Trophoblast cell (in vitro differentiated cells and primary cell): ENCODE data around the gene AWAT1.

Experiments
- DNase-seq, 2 donors: peaks; one replicate each; pipeline ENCODE4 v3.0.0-alpha.2; 2016
- H2AFZ ChIP-seq: 2 replicates; pipeline ENCODE4 v1.6.1; 2013; ENCODE audit warnings: low read length, moderate library complexity, mild to moderate bottlenecking; ENCODE audit not compliant: insufficient read depth, poor library complexity
- H2AK5ac ChIP-seq: 2 replicates; pipeline ENCODE4 v1.6.1; 2013; ENCODE audit warnings: mild to moderate bottlenecking, low read length
- H2BK120ac ChIP-seq: 2 replicates; pipeline ENCODE4 v1.6.1; 2013; ENCODE audit warnings: low read length, mild to moderate bottlenecking, moderate library complexity; ENCODE audit not compliant: insufficient read depth, poor library complexity
- H2BK12ac ChIP-seq: 2 replicates; pipeline ENCODE4 v1.6.1; 2013; ENCODE audit warnings: mild to moderate bottlenecking, low read length, moderate library complexity
- H2BK5ac ChIP-seq: 2 replicates; pipeline ENCODE4 v1.6.1; 2013; ENCODE audit warnings: low read length, low read depth, moderate library complexity, mild to moderate bottlenecking; ENCODE audit not compliant: poor library complexity
- H3K14ac ChIP-seq: 2 replicates; pipeline ENCODE4 v1.6.1; 2013; ENCODE audit warnings: mild to moderate bottlenecking, low read length
- H3K18ac ChIP-seq: 2 replicates; pipeline ENCODE4 v1.6.1; 2013; ENCODE audit warnings: mild to moderate bottlenecking, low read length
- H3K23ac ChIP-seq: 2 replicates; pipeline ENCODE4 v1.6.1; 2013; ENCODE audit warnings: low read length
- H3K27ac ChIP-seq: 2 replicates; pipeline ENCODE4 v1.5.1; 2013; ENCODE audit warnings: low read depth, mild to moderate bottlenecking, inconsistent platforms, low read length, moderate library complexity
- H3K27me3 ChIP-seq: 2 replicates; pipeline ENCODE4 v1.6.1; 2013; ENCODE audit warnings: inconsistent platforms, mild to moderate bottlenecking, low read length, moderate library complexity; ENCODE audit not compliant: insufficient read depth
- H3K36me3 ChIP-seq, 2 experiments: 1 replicate in 1 of 2; 2 replicates in 1 of 2; pipeline ENCODE4 v1.6.1; 2013; ENCODE audit warnings: low read length in 2 of 2, mild to moderate bottlenecking in 2 of 2, moderate library complexity in 1 of 2; ENCODE audit not compliant: insufficient read depth in 2 of 2, control insufficient read depth in 1 of 2
- H3K4ac ChIP-seq: 2 replicates; pipeline ENCODE4 v1.6.1; 2013; ENCODE audit warnings: low read depth, mild to moderate bottlenecking, low read length, moderate library complexity
- H3K4me1 ChIP-seq, 2 experiments: 1 replicate in 1 of 2; 2 replicates in 1 of 2; pipeline ENCODE4 v1.6.1; 2013; ENCODE audit warnings: low read length in 2 of 2, mild to moderate bottlenecking in 2 of 2, moderate library complexity in 1 of 2; ENCODE audit not compliant: insufficient read depth in 2 of 2, control insufficient read depth in 1 of 2
- H3K4me2 ChIP-seq: 2 replicates; pipeline ENCODE4 v1.6.1; 2013; ENCODE audit warnings: inconsistent platforms, mild to moderate bottlenecking, low read length, moderate library complexity
- H3K4me3 ChIP-seq: 2 replicates; pipeline ENCODE4 v1.5.1; 2013; ENCODE audit warnings: mild to moderate bottlenecking, low read depth, low read length, inconsistent platforms
- H3K79me1 ChIP-seq: one replicate; pipeline ENCODE4 v1.6.1; 2013; ENCODE audit warnings: low read length
- H3K79me2 ChIP-seq: 2 replicates; pipeline ENCODE4 v1.6.1; 2013; ENCODE audit warnings: low read length, mild to moderate bottlenecking; ENCODE audit not compliant: control insufficient read depth, insufficient read depth, poor library complexity
- H3K9ac ChIP-seq: 2 replicates; pipeline ENCODE4 v1.6.1; 2013; ENCODE audit warnings: mild to moderate bottlenecking, low read length
- H3K9me3 ChIP-seq: 2 replicates; pipeline ENCODE4 v1.6.1; 2013; ENCODE audit warnings: low read depth, mild to moderate bottlenecking, control low read depth, inconsistent platforms, low read length; ENCODE audit not compliant: insufficient read depth
- H4K12ac ChIP-seq: 2 replicates; pipeline ENCODE4 v1.6.1; 2013; ENCODE audit warnings: low read depth, mild to moderate bottlenecking, low read length, moderate library complexity
- H4K8ac ChIP-seq: 2 replicates; pipeline ENCODE4 v1.6.1; 2013; ENCODE audit warnings: low read depth, mild to moderate bottlenecking, low read length, moderate library complexity
- H4K91ac ChIP-seq: one replicate; pipeline ENCODE4 v1.6.1; 2013; ENCODE audit warnings: low read depth, mild to moderate bottlenecking, low read length, moderate library complexity
- WGBS: extraction: QIAGEN DNeasy Blood & Tissue Kit; methylation state at CpG from one replicate; pipeline ENCODE4 v1.1.7; 2013; ENCODE audit warnings: missing lambda C conversion rate; ENCODE audit not compliant: insufficient read length, insufficient coverage; ENCODE audit errors: extremely low coverage; 5-methylcytosine and 5-hydroxymethylcytosine counted together

The AWAT1 gene

DNA sequence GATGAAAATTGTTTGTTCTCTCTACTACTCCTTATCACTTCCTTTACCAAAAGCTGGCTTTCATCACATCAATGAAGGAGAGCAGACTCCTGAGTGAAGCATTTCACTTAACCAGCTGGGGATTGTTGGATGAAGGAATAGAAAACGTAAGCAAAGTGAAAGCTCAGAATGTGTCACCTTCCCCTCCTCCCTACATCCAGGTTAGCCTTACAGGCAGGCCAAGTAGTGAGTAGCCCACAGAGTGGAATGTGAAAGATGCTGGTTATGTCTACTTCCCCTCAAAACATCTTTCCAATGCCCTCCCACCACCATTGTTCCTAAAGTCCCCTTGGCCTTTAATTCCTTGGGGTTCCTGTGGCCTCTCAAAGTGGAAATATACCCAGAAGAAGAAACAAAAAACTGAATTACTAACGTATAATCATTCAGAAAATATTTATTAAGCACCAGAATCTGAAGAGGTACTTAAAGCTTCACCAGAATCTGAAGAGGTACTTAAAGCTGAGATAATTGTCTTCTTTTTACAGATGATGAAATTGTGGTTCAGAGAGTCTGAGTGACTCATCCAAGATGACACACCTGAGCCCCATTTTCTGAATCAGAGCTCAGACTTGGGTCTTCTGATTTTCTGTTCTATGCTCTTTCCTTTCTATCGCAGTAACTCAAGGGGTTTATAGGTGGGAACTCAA lies 19.1 kb downstream of the AWAT1 start:
- Histone ChIP-seq H3K4me2 (no peak overlapping the region), H3K79me2 (no peaks in the 10 kb centered on the region), H3K27me3 (no peaks in the 10 kb centered on the region), H2BK120ac (no peak overlapping the region), H3K23ac (no peak overlapping the region), H3K36me3 (no peaks in the 10 kb centered on the region), H2AK5ac (no peak overlapping the region), H2BK12ac (no peak overlapping the region), H4K91ac (no peak overlapping the region), H3K4me1 (no peaks in the 10 kb centered on the region), H3K4ac (no peak overlapping the region), H4K12ac (no peak overlapping the region), H3K14ac (no peak overlapping the region), H4K8ac (no peak overlapping the region), H3K27ac (no peak overlapping the region), H2BK5ac (no peak overlapping the region), H2AFZ (no peak overlapping the region), H3K4me3 (no peak overlapping the region), H3K9me3 (no peaks in the 10 kb centered on the region), H3K79me1 (no peaks in the 10 kb centered on the region), H3K9ac (no peak overlapping the region), H3K18ac (no peak overlapping the region)
- WGBS, result no CpG with 5 or more reads among the region's 3 CpGs
- no peak for DNase-seq

DNA sequence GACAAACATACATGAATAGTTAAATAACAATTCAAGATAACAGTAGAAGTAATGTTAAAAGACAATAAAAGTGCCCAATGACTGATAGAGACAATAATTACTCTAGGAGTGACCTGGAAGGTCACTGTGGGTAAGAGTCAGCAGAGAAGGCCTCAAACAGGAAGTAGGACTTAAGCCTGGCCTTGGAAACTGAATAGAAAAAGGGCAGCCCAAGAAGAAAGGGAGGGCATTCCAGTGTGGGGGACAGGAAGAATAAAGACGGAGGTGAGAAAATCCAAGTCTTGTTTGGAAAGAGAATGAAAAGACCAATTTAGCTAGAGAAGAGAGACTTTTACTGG lies 19.6 kb downstream of the AWAT1 start:
- no peak overlapping the region for H2BK5ac ChIP-seq
- H2BK12ac ChIP-seq, result no peak overlapping the region
- no peak overlapping the region for H3K4me2 ChIP-seq
- no peak overlapping the region for H3K14ac ChIP-seq
- no peak overlapping the region for H3K18ac ChIP-seq
- H4K8ac ChIP-seq, result no peak overlapping the region
- no peak overlapping the region for H2AFZ ChIP-seq
- H2BK120ac ChIP-seq, result no peak overlapping the region
- WGBS, result no CpG with 5 or more reads among the region's 1 CpG
- no peak overlapping the region for H3K4ac ChIP-seq
- H2AK5ac ChIP-seq, result no peak overlapping the region
- no peaks in the 10 kb centered on the region for H3K27me3 ChIP-seq
- no peak overlapping the region for H3K4me3 ChIP-seq
- H3K4me1 ChIP-seq, result no peaks in the 10 kb centered on the region
- no peaks in the 10 kb centered on the region for H3K79me2 ChIP-seq
- H3K23ac ChIP-seq, result no peak overlapping the region
- no peak for DNase-seq
- no peaks in the 10 kb centered on the region for H3K9me3 ChIP-seq
- H3K79me1 ChIP-seq, result no peaks in the 10 kb centered on the region
- no peak overlapping the region for H4K91ac ChIP-seq
- H4K12ac ChIP-seq, result no peak overlapping the region
- no peak overlapping the region for H3K27ac ChIP-seq
- no peaks in the 10 kb centered on the region for H3K36me3 ChIP-seq
- H3K9ac ChIP-seq, result no peak overlapping the region

DNA sequence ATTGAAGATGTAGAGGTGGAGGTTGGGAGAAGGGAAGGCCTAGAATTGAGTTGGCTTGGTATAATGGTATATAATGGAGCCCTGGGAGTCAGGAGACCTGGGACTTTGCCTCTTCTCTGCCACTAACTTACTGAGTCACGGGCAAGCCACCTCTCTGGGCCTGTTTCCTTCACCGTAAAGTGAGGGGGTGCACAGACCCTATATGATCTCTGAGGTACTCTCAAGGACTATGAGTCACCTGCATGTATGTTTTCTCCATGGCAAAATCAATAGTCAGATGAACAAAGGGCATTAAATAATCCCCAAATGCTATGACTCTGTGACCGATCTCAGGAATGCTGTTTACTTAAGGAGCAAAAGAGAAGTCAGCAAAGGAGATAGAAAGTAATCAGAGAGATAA lies 20.5 kb downstream of the AWAT1 start:
- no peak overlapping the region for H2AK5ac ChIP-seq
- no peak overlapping the region for H3K18ac ChIP-seq
- H3K23ac ChIP-seq, result no peak overlapping the region
- H3K4me1 ChIP-seq, result no peaks in the 10 kb centered on the region
- H3K79me1 ChIP-seq, result no peaks in the 10 kb centered on the region
- H4K91ac ChIP-seq, result no peak overlapping the region
- no peak overlapping the region for H3K4ac ChIP-seq
- no peak overlapping the region for H3K14ac ChIP-seq
- WGBS, result no CpG with 5 or more reads among the region's 3 CpGs
- no peak overlapping the region for H3K4me2 ChIP-seq
- H4K12ac ChIP-seq, result no peak overlapping the region
- H3K27ac ChIP-seq, result no peak overlapping the region
- H3K9ac ChIP-seq, result no peak overlapping the region
- no peak overlapping the region for H2AFZ ChIP-seq
- H3K36me3 ChIP-seq, result no peaks in the 10 kb centered on the region
- H2BK12ac ChIP-seq, result no peak overlapping the region
- no peak overlapping the region for H4K8ac ChIP-seq
- no peak overlapping the region for H2BK5ac ChIP-seq
- H2BK120ac ChIP-seq, result no peak overlapping the region
- no peak overlapping the region for H3K4me3 ChIP-seq
- H3K27me3 ChIP-seq, result no peaks in the 10 kb centered on the region
- H3K9me3 ChIP-seq, result no peaks in the 10 kb centered on the region
- no peaks in the 10 kb centered on the region for H3K79me2 ChIP-seq
- no peak for DNase-seq

DNA sequence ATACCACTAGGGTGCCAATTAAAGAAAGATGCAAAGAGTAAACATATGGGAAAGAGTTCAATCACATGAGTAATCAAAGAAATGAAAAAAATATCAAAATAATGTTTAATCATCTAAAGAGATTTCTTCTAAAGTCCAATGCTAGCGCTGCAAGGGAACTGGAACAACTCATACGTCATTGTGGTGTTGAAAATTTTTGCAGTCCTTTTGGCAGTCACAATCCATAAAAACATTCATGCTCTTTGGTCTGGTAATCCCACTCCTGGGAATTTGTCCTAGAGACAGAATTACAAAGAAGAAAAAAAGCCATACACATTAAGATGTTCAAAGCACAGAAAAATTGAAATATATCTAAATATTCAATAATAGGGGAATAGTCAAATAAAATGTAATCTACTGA lies 21.0 kb downstream of the AWAT1 start:
- Histone ChIP-seq H2BK12ac (no peak overlapping the region), H3K4me2 (no peak overlapping the region), H3K27me3 (no peaks in the 10 kb centered on the region), H3K23ac (no peak overlapping the region), H3K9me3 (no peaks in the 10 kb centered on the region), H2BK120ac (no peak overlapping the region), H2AK5ac (no peak overlapping the region), H2BK5ac (no peak overlapping the region), H4K12ac (no peak overlapping the region), H3K18ac (no peak overlapping the region), H3K14ac (no peak overlapping the region), H3K9ac (no peak overlapping the region), H3K79me1 (no peaks in the 10 kb centered on the region), H2AFZ (no peak overlapping the region), H3K36me3 (no peaks in the 10 kb centered on the region), H3K4me1 (no peaks in the 10 kb centered on the region), H3K4ac (no peak overlapping the region), H4K91ac (no peak overlapping the region), H4K8ac (no peak overlapping the region), H3K79me2 (no peaks in the 10 kb centered on the region), H3K27ac (no peak overlapping the region), H3K4me3 (no peak overlapping the region)
- DNase-seq, result no peak
- WGBS, result no CpG with 5 or more reads among the region's 2 CpGs
